HS-27A (cell line): ENCODE results near the gene PAEP.

Source experiments
- DNase-seq: peaks from one replicate; pipeline ENCODE4 v3.0.0-alpha.2; 2012; ENCODE audit warnings: low read depth, missing footprints

The PAEP gene

GRCh38 chr9:135579356-135579755 is 17.8 kb downstream of the PAEP start:
- DNase-seq, result no peak

GRCh38 chr9:135579889-135580660 is 18.5 kb downstream of the PAEP start:
- no peak for DNase-seq

GRCh38 chr9:135580664-135581380 is 19.3 kb downstream of the PAEP start:
- no peak for DNase-seq

GRCh38 chr9:135581636-135582426 is 20.3 kb downstream of the PAEP start:
- DNase-seq, result no peak

- DNase-seq, result no peak
These were observed 21.0 kb downstream of the PAEP start for GRCh38 chr9:135582541-135582940.

GRCh38 chr9:135582966-135583687 is 21.6 kb downstream of the PAEP start:
- no peak for DNase-seq

- no peak for DNase-seq
These were observed 22.1 kb downstream of the PAEP start for GRCh38 chr9:135583688-135584011.

GRCh38 chr9:135584371-135584770 is 22.8 kb downstream of the PAEP start:
- no peak for DNase-seq

- DNase-seq, result no peak
These were observed 23.4 kb downstream of the PAEP start for GRCh38 chr9:135584934-135585333.

- no peak for DNase-seq
These were observed 25.1 kb downstream of the PAEP start for GRCh38 chr9:135586601-135587109.

- no peak for DNase-seq
These were observed 26.1 kb downstream of the PAEP start for GRCh38 chr9:135587658-135588057.

- DNase-seq, result no peak
These were observed 26.8 kb downstream of the PAEP start for GRCh38 chr9:135588371-135588770.

- DNase-seq, result no peak
These were observed 27.5 kb downstream of the PAEP start for GRCh38 chr9:135588886-135589595.

- no peak for DNase-seq
These were observed 28.3 kb downstream of the PAEP start for GRCh38 chr9:135589596-135590485.

GRCh38 chr9:135590486-135591079 is 29.0 kb downstream of the PAEP start:
- DNase-seq, result no peak

- DNase-seq, result no peak
These were observed 30.2 kb downstream of the PAEP start for GRCh38 chr9:135591506-135592330.

- DNase-seq, result no peak
These were observed 30.7 kb downstream of the PAEP start for GRCh38 chr9:135592331-135592590.

GRCh38 chr9:135592625-135593024 is 31.1 kb downstream of the PAEP start:
- DNase-seq, result no peak

GRCh38 chr9:135596211-135596610 is 34.7 kb downstream of the PAEP start:
- no peak for DNase-seq
